ENCODE measurements around the gene TCP11.
"Not testable (repeated sequence)": the region's sequence is repeated elsewhere in the genome, so short reads cannot be mapped to it uniquely, and the experiment has no call there.

Gene TCP11

GRCh38 chr6:35142588-35143569 lies 1.7 kb upstream of the TCP11 start:
- DNase-seq = no peak

DNA sequence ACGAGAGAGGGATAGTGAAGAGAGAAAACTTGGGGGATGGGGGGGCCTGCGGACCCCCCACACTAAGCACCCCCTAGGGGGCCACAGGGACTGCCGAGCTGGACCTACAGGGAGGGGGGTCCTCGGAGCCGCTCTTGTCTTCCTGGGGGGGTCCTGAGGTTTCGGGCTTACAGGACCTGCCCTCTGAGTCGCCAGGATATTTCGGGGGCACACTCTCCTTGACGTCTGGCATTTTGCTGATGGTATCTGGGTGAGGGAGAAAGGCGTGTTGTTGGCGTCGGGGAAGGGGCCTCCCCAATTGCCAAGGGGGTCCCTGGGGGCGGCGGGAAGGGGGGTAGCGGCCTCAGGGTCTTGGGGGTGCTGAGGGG lies 516 bp downstream of the TCP11 start:
- DNase-seq = no peak

- DNase-seq = peak; percentile 37
These were observed 1.1 kb downstream of the TCP11 start for GRCh38 chr6:35139924-35140638.

- DNase-seq = no peak
These were observed 1.7 kb downstream of the TCP11 start for GRCh38 chr6:35139470-35139869.

GRCh38 chr6:35138191-35138590 lies 2.9 kb downstream of the TCP11 start:
- not testable (repeated sequence) for DNase-seq

- no peak for DNase-seq
These were observed 5.0 kb downstream of the TCP11 start for GRCh38 chr6:35136185-35136584.

- DNase-seq = no peak
These were observed 12.6 kb downstream of the TCP11 start for GRCh38 chr6:35128496-35128895.

DNA sequence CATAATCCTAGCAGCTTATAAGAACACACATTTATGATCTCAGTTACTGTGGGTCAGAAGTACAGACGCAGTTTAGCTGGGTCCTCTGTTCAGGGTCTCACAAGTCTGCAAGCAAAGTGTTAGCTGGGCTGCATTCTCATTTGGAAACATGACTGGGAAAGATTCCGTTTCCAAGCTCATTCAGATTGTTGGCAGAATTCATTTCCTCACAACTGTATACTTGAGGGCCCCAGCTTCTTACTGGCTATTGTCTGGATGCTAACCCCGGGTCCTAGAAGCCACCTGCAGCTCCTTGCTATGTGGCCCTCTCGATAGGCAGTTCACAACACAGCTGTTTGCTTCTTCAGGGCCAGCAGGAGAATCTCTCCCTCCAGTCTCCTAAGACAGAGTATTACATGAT lies 13.1 kb downstream of the TCP11 start:
- no peak for DNase-seq

- no peak for DNase-seq
These were observed 16.8 kb downstream of the TCP11 start for GRCh38 chr6:35124356-35124755.

- DNase-seq = no peak
These were observed 20.4 kb downstream of the TCP11 start for GRCh38 chr6:35120746-35121145.

- no peak for DNase-seq
These were observed 32.7 kb downstream of the TCP11 start for GRCh38 chr6:35108309-35108885.

GRCh38 chr6:35107761-35108160 lies 33.4 kb downstream of the TCP11 start:
- not testable (repeated sequence) for DNase-seq

DNA sequence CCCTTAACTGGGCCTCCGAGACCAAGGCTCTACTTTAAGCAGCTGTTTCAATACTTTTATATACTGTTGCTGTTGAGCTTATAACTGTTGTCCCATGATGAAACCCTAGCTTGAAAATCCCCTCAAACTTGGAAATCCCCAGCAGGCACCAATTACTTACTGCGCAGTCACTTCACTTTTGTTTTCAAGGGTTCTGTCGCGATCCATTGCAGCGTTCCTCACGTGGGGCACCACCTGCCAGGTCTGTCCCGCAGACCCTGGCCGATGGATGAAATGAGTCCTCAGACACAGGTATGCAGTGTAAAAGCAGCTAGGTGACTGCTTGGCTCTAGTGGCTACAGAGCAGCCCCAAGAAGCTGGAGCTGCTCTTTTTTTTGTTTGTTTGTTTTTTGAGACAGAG lies 33.9 kb downstream of the TCP11 start:
- DNase-seq = not testable (repeated sequence)

DNA sequence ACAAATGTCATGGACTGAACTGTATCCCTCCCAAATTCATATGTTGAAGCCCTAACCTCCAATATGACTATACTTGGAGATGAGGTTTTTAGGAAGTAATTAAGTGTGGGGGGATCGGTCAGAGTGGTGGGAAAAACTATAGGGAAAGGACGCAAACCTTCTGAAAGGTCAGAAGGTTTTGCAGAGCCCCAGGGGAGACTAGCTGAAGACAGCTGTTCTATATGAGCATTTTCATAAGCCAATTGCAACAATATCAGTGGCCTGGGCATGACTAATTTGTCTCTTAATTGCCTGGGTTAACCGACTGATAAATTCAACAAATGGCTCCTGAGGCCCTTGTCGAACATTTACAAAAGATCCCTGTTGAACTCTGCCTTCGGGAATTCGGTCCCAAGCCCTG lies 35.1 kb downstream of the TCP11 start:
- DNase-seq = not testable (repeated sequence)

GRCh38 chr6:35105078-35105477 lies 36.1 kb downstream of the TCP11 start:
- DNase-seq = no peak

GRCh38 chr6:35099116-35099515 lies 42.0 kb downstream of the TCP11 start:
- no peak for DNase-seq

DNA sequence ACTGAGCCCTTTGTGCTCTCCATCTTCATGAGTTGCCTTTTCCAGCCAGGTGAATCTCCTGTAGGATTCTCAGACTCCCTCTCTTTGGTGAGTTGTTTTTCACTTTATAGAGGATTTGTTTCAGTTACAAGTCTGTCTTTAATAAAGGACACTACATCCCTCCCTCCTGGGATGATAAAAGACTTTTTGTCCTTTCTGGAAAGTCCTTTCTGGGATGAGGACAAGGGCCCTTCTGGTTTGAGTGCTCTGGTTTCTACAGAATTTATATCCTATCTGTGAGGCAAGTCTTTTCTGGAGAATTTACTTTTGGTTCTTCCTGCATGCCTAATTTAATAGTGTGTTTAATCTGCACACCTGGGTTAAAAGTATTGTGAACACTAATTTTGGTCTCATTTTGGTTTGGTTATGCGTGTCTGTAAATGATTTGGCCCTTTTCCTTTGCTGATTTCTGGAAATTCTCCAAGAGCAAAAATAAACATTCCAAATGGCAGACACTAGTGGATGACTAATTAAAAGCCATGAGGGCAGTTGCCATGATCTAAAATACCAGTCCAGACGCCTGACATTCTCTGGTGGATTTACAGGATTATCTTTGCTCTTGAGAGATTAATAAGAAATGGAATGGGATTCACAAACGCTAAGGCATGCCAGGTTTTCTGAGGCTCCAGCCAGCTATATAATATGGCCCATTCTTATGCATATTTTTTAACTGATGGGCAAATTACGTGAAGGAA lies 44.8 kb downstream of the TCP11 start:
- DNase-seq = no peak

DNA sequence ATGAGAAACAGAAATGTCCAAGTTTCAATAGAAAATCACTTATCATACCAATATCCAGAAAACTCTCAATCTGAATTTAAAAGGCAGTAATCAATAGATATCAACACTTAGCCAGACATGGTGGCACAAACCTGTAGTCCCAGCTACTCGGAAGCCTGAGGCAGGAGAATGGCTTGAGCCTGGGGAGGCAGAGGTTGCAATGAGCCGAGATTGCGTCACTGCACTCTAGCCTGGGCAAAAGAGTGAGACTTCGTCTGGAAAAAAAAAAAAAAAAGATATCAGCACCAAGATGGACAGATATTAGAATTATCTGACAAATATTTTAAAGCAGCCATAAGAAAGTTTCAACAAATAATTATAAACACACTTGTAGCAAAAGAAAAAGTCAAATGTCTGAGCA lies 47.0 kb downstream of the TCP11 start:
- no peak for DNase-seq

- no peak for DNase-seq
These were observed 47.4 kb downstream of the TCP11 start for GRCh38 chr6:35093783-35094182.

DNA sequence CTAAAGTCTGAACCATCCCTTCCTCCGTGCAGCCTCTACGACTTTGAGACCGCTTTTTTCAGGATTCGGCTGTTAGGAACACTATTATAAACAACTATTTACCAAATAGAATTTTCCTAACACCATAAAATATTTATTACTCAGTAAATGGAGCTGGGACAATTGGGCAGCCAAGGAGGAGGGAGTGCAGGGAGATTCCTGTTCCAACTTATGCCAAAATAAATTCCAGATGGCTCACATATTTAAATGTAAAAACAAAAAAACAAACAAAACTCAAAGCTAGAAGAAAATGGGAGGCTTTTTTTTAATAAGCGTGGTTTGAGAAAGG lies 48.1 kb downstream of the TCP11 start:
- no peak for DNase-seq

- no peak for DNase-seq
These were observed 48.6 kb downstream of the TCP11 start for GRCh38 chr6:35092362-35093117.

GRCh38 chr6:35091346-35092083 lies 49.6 kb downstream of the TCP11 start:
- no peak for DNase-seq
